C4-2B (cell line): Measurements from ENCODE around the gene GDPD3.

ENCODE experiments used
- ZFX ChIP-seq: fragments of 450-650 bp; IDR thresholded peaks from 2 replicates; pipeline ENCODE4 v1.6.1; 2017
- TF ChIP-seq, protein P1 (sequence below): fragments of 450-650 bp; conservative IDR thresholded peaks from 2 replicates; pipeline ENCODE4 v1.5.1; 2017; ENCODE audit warnings: mild to moderate bottlenecking

DNA sequence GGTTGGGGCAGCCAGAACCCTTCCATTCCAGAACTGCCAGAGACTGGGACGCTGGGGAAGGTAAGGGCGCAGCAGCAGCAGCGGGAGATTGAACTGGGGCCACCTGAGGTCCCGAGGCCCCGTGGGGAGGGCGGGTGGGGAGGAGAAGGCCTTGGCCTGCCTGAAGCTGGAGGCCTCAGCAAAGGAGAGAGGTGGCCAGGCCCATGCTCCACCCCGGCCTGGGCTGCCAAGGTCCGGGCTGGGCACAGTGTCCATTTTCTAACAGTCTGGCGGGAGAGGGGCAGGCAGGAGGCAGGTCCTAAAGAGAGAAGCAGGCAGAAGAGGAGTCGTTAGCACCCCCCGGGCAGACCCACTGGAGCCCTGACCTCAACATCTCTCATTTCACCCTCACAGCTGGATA, 1.1 kb upstream of the GDPD3 start:
- TF ChIP-seq, protein P1, sequence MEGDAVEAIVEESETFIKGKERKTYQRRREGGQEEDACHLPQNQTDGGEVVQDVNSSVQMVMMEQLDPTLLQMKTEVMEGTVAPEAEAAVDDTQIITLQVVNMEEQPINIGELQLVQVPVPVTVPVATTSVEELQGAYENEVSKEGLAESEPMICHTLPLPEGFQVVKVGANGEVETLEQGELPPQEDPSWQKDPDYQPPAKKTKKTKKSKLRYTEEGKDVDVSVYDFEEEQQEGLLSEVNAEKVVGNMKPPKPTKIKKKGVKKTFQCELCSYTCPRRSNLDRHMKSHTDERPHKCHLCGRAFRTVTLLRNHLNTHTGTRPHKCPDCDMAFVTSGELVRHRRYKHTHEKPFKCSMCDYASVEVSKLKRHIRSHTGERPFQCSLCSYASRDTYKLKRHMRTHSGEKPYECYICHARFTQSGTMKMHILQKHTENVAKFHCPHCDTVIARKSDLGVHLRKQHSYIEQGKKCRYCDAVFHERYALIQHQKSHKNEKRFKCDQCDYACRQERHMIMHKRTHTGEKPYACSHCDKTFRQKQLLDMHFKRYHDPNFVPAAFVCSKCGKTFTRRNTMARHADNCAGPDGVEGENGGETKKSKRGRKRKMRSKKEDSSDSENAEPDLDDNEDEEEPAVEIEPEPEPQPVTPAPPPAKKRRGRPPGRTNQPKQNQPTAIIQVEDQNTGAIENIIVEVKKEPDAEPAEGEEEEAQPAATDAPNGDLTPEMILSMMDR, result no peak
- TF ChIP-seq ZFX, result no peak
